Liver (tissue), 9 donors: ENCODE measurements around the gene SIRT7. TPM values are rescaled to one million over a fixed set of nuclear protein-coding genes. Genes with fewer than 3 reads are reported as not detected.

Source experiments
- DNase-seq: peaks from one replicate; pipeline ENCODE4 v3.0.0-alpha.2; 2017; ENCODE audit warnings: low spot score
- H3K27ac ChIP-seq, 2 donors: one replicate each; pipeline ENCODE4 v1.7.0; 2013; ENCODE audit warnings: inconsistent platforms in 2 of 2, low read length in 2 of 2, control low read depth in 1 of 2, low read depth in 1 of 2, mild to moderate bottlenecking in 1 of 2
- H3K27me3 ChIP-seq, 4 donors: one replicate each; pipeline versions ENCODE4 v1.6.1 to v1.7.0; 2013; ENCODE audit warnings: low read length in 3 of 4, inconsistent platforms in 1 of 4, mild to moderate bottlenecking in 1 of 4, moderate library complexity in 1 of 4; ENCODE audit not compliant: control insufficient read depth in 4 of 4, insufficient read depth in 4 of 4
- H3K36me3 ChIP-seq, 4 donors: one replicate each; pipeline versions ENCODE4 v1.6.1 to v1.7.0; 2013; ENCODE audit warnings: low read length in 3 of 4, mild to moderate bottlenecking in 3 of 4, low read depth in 1 of 4, moderate library complexity in 1 of 4; ENCODE audit not compliant: control insufficient read depth in 4 of 4, insufficient read depth in 3 of 4
- H3K4me1 ChIP-seq, 4 donors: one replicate each; pipeline versions ENCODE4 v1.6.1 to v1.7.0; 2013; ENCODE audit warnings: low read length in 3 of 4, mild to moderate bottlenecking in 3 of 4, moderate library complexity in 1 of 4; ENCODE audit not compliant: control insufficient read depth in 4 of 4, insufficient read depth in 4 of 4
- H3K4me3 ChIP-seq, 3 donors: one replicate each; pipeline versions ENCODE4 v1.6.1 to v1.7.0; 2013; ENCODE audit warnings: low read length in 3 of 3, control low read depth in 1 of 3, low read depth in 1 of 3, mild to moderate bottlenecking in 1 of 3
- H3K9ac ChIP-seq, 2 donors: one replicate each; pipeline ENCODE4 v1.7.0; 2013; ENCODE audit warnings: low read length in 2 of 2, mild to moderate bottlenecking in 2 of 2, moderate library complexity in 2 of 2, control low read depth in 1 of 2, low read depth in 1 of 2
- H3K9me3 ChIP-seq, 4 donors: one replicate each; pipeline versions ENCODE4 v1.6.1 to v1.7.0; 2013; ENCODE audit warnings: low read length in 3 of 4; ENCODE audit not compliant: control insufficient read depth in 4 of 4
- CTCF ChIP-seq: fragments of 150-350 bp; IDR thresholded peaks from 2 replicates; pipeline ENCODE4 v1.5.1; 2017; ENCODE audit warnings: improper control_type of control experiment, low read depth, low read length; ENCODE audit not compliant: missing input control
- EGR1 ChIP-seq, 2 donors: IDR thresholded peaks; 2 replicates each; pipeline ENCODE4 v1.6.1; 2016 to 2018; ENCODE audit warnings: antibody characterized with exemption in 2 of 2, low read depth in 2 of 2
- FOXA1 ChIP-seq: IDR thresholded peaks from 2 replicates; pipeline ENCODE4 v1.6.1; 2016; ENCODE audit warnings: antibody characterized with exemption
- FOXA2 ChIP-seq: IDR thresholded peaks from 2 replicates; pipeline ENCODE4 v1.6.1; 2016; ENCODE audit warnings: antibody characterized with exemption
- GABPA ChIP-seq, 2 donors: IDR thresholded peaks in 1 of 2; conservative IDR thresholded peaks in 1 of 2; 2 replicates each; pipeline ENCODE4 v1.6.1; 2016; ENCODE audit warnings: antibody characterized with exemption in 2 of 2, mild to moderate bottlenecking in 1 of 2, moderate library complexity in 1 of 2
- HNF4A ChIP-seq, 2 donors: conservative IDR thresholded peaks; 2 replicates each; pipeline ENCODE4 v1.6.1; 2016; ENCODE audit warnings: antibody characterized with exemption in 2 of 2, mild to moderate bottlenecking in 2 of 2
- HNF4G ChIP-seq: IDR thresholded peaks from 2 replicates; pipeline ENCODE4 v1.6.1; 2016; ENCODE audit warnings: antibody characterized with exemption
- JUND ChIP-seq, 2 donors: IDR thresholded peaks; 2 replicates each; pipeline ENCODE4 v1.6.1; 2016; ENCODE audit warnings: antibody characterized with exemption in 2 of 2
- NR2F2 ChIP-seq: IDR thresholded peaks from 2 replicates; pipeline ENCODE4 v1.6.1; 2016; ENCODE audit warnings: antibody characterized with exemption
- RAD21 ChIP-seq, 2 donors: IDR thresholded peaks; 2 replicates each; pipeline ENCODE4 v1.6.1; 2016; ENCODE audit warnings: antibody characterized with exemption in 2 of 2, mild to moderate bottlenecking in 2 of 2
- RXRA ChIP-seq, 2 donors: IDR thresholded peaks; 2 replicates each; pipeline ENCODE4 v1.6.1; 2017 to 2018; ENCODE audit warnings: antibody characterized with exemption in 2 of 2, mild to moderate bottlenecking in 1 of 2
- SP1 ChIP-seq: IDR thresholded peaks from 2 replicates; pipeline ENCODE4 v1.6.1; 2018; ENCODE audit warnings: antibody characterized with exemption, mild to moderate bottlenecking
- TAF1 ChIP-seq: conservative IDR thresholded peaks from 2 replicates; pipeline ENCODE4 v1.6.1; 2016; ENCODE audit warnings: antibody characterized with exemption, mild to moderate bottlenecking
- YY1 ChIP-seq: IDR thresholded peaks from 2 replicates; pipeline ENCODE4 v1.6.1; 2016; ENCODE audit warnings: antibody characterized with exemption, mild to moderate bottlenecking
- ZBTB33 ChIP-seq: IDR thresholded peaks from 2 replicates; pipeline ENCODE4 v1.6.1; 2016; ENCODE audit warnings: antibody characterized with exemption
- WGBS: extraction: QIAGEN DNeasy Blood & Tissue Kit; methylation state at CpG from one replicate; pipeline ENCODE4 v1.1.7; 2013; 5-methylcytosine and 5-hydroxymethylcytosine counted together
- polyA plus RNA-seq, 2 donors: library from polyadenylated mRNA; stranded (reverse) in 1 of 2; unstranded in 1 of 2; fragments of 200-250 nt in 1 of 2; fragments of >200 nt in 1 of 2; fragmentation: Nextera tagmentation in 1 of 2; extraction: Ambion mirVana in 1 of 2; gene quantifications; one replicate each; pipeline versions ENCODE4 v1.2.1 to v1.2.3, GENCODE V29; 2013 to 2015
- total RNA-seq, 2 donors: library from RNA; depleted of rRNA; stranded (reverse); fragments of >200 nt; gene quantifications; one replicate each; pipeline ENCODE4 v1.2.3, GENCODE V29; 2014
- TF ChIP-seq, protein P1 (sequence below): IDR thresholded peaks from 2 replicates; pipeline ENCODE4 v1.6.1; 2016; ENCODE audit warnings: antibody characterized with exemption
- TF ChIP-seq, protein P2 (sequence below): IDR thresholded peaks from 2 replicates; pipeline ENCODE4 v1.6.1; 2016; ENCODE audit warnings: antibody characterized with exemption, mild to moderate bottlenecking
- donor health status: healthy.
- donor health status: healthy.
- donor health status: healthy.
- donor health status: healthy.
- donor health status: healthy.

SIRT7 gene
- total and polyA plus RNA-seq, 4 donors = 7.1 to 16.5 (median 11.5) TPM

- Histone ChIP-seq H3K36me3 (no peaks in the 10 kb centered on the region), H3K27ac (no peak overlapping the region), H3K27me3 (no peaks in the 10 kb centered on the region), H3K9ac (no peak overlapping the region), H3K9me3 (no peaks in the 10 kb centered on the region), H3K4me1 (peaks cover 4 to 20% (median 12%) of the 10 kb centered on the region in 4 donors), H3K4me3 (no peak overlapping the region)
- DNase-seq = no peak
- TF ChIP-seq FOXA2 (no peak), TAF1 (no peak), JUND (IDR thresholded peaks at IDR 0.05) (no peak), RAD21 (IDR thresholded peaks at IDR 0.05) (no peak), FOXA1 (no peak)
- WGBS = 87% methylated on average over 19 of the region's 19 CpGs
Observed at GRCh38 chr17:81957691-81958432, 39.9 kb upstream of the SIRT7 start.

GRCh38 chr17:81956607-81957589, 38.9 kb upstream of the SIRT7 start:
- no peak overlapping the region for H3K27ac ChIP-seq
- H3K4me3 ChIP-seq = no peak overlapping the region
- H3K9ac ChIP-seq = no peak overlapping the region
- H3K36me3 ChIP-seq = no peaks in the 10 kb centered on the region
- H3K27me3 ChIP-seq = no peaks in the 10 kb centered on the region
- no peaks in the 10 kb centered on the region for H3K9me3 ChIP-seq
- no peak for DNase-seq
- TF ChIP-seq FOXA1 (no peak), SP1 (no peak), JUND (IDR thresholded peaks at IDR 0.05) (no peak), TAF1 (no peak), GABPA (IDR thresholded peaks at IDR 0.05 in 1 of 2, conservative IDR thresholded peaks at IDR 0.05 in 1 of 2) (no peak), HNF4G (no peak), NR2F2 (no peak), ZBTB33 (no peak), RXRA (IDR thresholded peaks at IDR 0.05) (no peak), YY1 (no peak), FOXA2 (no peak), CTCF (no peak), EGR1 (IDR thresholded peaks at IDR 0.05; ENCODE audit: low read depth in 2 of 2) (no peak), RAD21 (IDR thresholded peaks at IDR 0.05) (no peak), HNF4A (conservative IDR thresholded peaks at IDR 0.05) (no peak)
- TF ChIP-seq, protein P1, sequence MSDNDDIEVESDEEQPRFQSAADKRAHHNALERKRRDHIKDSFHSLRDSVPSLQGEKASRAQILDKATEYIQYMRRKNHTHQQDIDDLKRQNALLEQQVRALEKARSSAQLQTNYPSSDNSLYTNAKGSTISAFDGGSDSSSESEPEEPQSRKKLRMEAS = no peak
- TF ChIP-seq, protein P2, sequence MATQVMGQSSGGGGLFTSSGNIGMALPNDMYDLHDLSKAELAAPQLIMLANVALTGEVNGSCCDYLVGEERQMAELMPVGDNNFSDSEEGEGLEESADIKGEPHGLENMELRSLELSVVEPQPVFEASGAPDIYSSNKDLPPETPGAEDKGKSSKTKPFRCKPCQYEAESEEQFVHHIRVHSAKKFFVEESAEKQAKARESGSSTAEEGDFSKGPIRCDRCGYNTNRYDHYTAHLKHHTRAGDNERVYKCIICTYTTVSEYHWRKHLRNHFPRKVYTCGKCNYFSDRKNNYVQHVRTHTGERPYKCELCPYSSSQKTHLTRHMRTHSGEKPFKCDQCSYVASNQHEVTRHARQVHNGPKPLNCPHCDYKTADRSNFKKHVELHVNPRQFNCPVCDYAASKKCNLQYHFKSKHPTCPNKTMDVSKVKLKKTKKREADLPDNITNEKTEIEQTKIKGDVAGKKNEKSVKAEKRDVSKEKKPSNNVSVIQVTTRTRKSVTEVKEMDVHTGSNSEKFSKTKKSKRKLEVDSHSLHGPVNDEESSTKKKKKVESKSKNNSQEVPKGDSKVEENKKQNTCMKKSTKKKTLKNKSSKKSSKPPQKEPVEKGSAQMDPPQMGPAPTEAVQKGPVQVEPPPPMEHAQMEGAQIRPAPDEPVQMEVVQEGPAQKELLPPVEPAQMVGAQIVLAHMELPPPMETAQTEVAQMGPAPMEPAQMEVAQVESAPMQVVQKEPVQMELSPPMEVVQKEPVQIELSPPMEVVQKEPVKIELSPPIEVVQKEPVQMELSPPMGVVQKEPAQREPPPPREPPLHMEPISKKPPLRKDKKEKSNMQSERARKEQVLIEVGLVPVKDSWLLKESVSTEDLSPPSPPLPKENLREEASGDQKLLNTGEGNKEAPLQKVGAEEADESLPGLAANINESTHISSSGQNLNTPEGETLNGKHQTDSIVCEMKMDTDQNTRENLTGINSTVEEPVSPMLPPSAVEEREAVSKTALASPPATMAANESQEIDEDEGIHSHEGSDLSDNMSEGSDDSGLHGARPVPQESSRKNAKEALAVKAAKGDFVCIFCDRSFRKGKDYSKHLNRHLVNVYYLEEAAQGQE = no peak
- H3K4me1 ChIP-seq = peaks cover 4 to 20% (median 12%) of the 10 kb centered on the region in 4 donors
- WGBS = 90% methylated on average over 45 of the region's 45 CpGs
